ENCODE measurements around the gene TIMMDC1. TPM values are rescaled to one million over a fixed set of nuclear protein-coding genes. Genes with fewer than 3 reads are reported as not detected.

Gene TIMMDC1
- total RNA-seq, 4 donors from 2014 or later, result 57.9 to 104 (median 75.7) TPM

DNA sequence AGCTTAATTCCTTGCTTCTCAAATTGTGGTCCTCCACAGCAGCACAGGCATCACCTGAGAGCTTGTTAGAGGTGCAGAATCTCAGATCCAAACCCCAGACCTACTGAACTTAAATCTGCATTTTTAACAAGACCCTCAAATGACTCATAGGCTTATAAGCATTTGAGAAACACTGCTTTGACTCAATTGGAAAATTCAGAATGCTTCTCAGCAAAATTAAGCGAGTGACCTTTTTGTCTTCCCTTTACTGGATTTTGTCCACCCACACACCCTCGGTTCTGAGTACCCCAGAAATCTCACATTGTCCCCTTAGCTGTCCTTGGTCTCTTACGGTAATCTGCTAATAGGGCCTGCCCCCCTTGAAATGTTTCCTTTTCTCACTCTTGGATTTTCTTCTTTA, 43.2 kb downstream of the TIMMDC1 start:
- Histone ChIP-seq H3K27ac (no peak overlapping the region), H3K4me1 (no peaks in the 10 kb centered on the region), H3K4me3 (no peak overlapping the region), H3K36me3 (peaks cover 0 to 5% (median 0%) of the 10 kb centered on the region in 3 donors), H3K27me3 (no peaks in the 10 kb centered on the region), H3K9me3 (no peaks in the 10 kb centered on the region)
- TF ChIP-seq, protein P1, sequence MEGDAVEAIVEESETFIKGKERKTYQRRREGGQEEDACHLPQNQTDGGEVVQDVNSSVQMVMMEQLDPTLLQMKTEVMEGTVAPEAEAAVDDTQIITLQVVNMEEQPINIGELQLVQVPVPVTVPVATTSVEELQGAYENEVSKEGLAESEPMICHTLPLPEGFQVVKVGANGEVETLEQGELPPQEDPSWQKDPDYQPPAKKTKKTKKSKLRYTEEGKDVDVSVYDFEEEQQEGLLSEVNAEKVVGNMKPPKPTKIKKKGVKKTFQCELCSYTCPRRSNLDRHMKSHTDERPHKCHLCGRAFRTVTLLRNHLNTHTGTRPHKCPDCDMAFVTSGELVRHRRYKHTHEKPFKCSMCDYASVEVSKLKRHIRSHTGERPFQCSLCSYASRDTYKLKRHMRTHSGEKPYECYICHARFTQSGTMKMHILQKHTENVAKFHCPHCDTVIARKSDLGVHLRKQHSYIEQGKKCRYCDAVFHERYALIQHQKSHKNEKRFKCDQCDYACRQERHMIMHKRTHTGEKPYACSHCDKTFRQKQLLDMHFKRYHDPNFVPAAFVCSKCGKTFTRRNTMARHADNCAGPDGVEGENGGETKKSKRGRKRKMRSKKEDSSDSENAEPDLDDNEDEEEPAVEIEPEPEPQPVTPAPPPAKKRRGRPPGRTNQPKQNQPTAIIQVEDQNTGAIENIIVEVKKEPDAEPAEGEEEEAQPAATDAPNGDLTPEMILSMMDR (IDR thresholded peaks at IDR 0.05), result no peak
- no peak for TF ChIP-seq EP300 (IDR thresholded peaks at IDR 0.05)
- no peak for TF ChIP-seq POLR2A (IDR thresholded peaks at IDR 0.05)
- no peak for DNase-seq (ENCODE audit: low spot score in 2 of 2)
- WGBS, 2 donors, result 68 to 70% methylated on average over 3 of the region's 3 CpGs

DNA sequence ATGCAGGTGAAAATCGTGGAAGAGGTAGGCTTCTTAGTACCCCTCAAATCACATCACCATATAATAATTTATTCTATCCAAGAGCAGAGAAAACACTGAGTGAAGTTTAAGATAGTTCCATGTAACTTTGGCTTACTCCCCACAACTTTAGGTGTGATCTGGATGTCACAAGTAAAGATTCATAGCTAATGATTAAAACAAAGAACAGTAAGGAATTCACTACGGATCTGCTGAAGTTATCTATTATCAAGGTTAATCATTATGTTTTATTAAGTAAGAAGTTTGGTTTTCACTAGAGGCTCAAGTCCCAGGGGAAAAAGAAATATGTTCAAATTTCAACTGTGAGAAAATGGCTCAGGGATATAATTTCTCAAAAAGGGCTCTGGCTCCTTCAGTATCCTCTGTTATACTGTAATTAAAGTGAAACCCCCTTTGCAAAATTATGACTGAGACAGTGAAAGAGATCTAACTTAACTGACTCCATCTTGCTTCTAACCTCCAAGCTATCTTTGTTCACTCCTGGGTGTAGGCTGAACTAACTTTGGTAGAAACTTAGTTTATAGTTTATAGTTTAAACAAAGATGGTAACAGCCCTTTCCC, 43.9 kb downstream of the TIMMDC1 start:
- no peak overlapping the region for H3K27ac ChIP-seq
- TF ChIP-seq EP300 (IDR thresholded peaks at IDR 0.05), result no peak
- TF ChIP-seq, protein P1 (IDR thresholded peaks at IDR 0.05), result no peak
- no peak for TF ChIP-seq POLR2A (IDR thresholded peaks at IDR 0.05)
- H3K9me3 ChIP-seq, result no peaks in the 10 kb centered on the region
- no peak overlapping the region for H3K4me3 ChIP-seq
- H3K4me1 ChIP-seq, result no peaks in the 10 kb centered on the region
- no peaks in the 10 kb centered on the region for H3K27me3 ChIP-seq
- no peak for DNase-seq (ENCODE audit: low spot score in 2 of 2)
- WGBS, 2 donors, result 77 to 89% methylated on average over 2 of the region's 2 CpGs
- H3K36me3 ChIP-seq, result peaks cover 0 to 5% (median 0%) of the 10 kb centered on the region in 3 donors

DNA sequence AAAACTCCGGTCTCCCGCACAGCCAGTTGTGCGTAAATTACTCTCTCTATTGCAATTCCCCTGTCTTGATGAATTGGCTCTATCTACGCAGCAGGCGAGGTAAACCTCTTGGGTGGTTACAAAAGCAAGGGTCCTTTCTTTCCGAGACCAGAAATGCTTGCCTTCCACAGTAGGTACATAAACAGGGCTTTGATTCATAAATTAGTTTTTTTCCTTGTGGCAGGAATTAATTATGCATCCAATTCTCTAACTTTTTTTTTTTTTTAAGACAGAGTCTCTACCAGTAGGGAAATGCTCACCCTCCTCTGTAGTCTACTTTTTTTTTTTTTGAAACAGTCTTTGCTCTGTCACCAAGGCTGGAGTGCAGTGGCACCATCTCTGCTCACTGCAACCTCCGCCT, 44.8 kb downstream of the TIMMDC1 start:
- H3K4me1 ChIP-seq, result no peaks in the 10 kb centered on the region
- WGBS, 2 donors, result 86 to 91% methylated on average over 7 of the region's 7 CpGs

DNA sequence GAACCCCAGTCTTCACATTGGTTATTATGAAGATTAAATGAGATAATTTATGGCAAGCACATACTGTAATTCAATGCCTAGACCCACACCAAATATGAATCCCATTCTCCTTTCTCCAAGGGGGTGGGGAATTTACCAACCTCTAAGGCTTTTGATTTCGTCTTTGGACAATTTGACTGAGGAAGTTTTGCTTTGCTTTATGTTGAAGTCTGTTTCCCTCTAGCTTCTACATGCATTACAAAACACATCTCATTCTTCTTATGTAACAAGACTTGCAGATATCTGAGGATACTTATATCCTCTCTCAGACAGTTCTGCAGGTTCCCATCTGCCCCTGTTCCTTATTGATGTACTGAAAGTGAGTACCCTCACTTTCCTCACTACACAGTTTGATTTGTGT, 48.9 kb downstream of the TIMMDC1 start:
- no peak overlapping the region for H3K27ac ChIP-seq
- TF ChIP-seq POLR2A (IDR thresholded peaks at IDR 0.05) (no peak), EP300 (IDR thresholded peaks at IDR 0.05) (no peak)
- TF ChIP-seq, protein P1 (IDR thresholded peaks at IDR 0.05), result no peak
- H3K4me1 ChIP-seq, result no peaks in the 10 kb centered on the region
- 71 to 79% methylated on average over 1 of the region's 1 CpG for WGBS, 2 donors
- no peaks in the 10 kb centered on the region for H3K9me3 ChIP-seq
- H3K27me3 ChIP-seq, result no peaks in the 10 kb centered on the region
- H3K4me3 ChIP-seq, result no peak overlapping the region
- H3K36me3 ChIP-seq, result peaks cover 0 to 5% (median 0%) of the 10 kb centered on the region in 3 donors
- no peak for DNase-seq (ENCODE audit: low spot score in 2 of 2)

More for the DNA sequence above, 44.8 kb downstream of the TIMMDC1 start:
- Histone ChIP-seq H3K27me3 (no peaks in the 10 kb centered on the region), H3K36me3 (peaks cover 0 to 5% (median 0%) of the 10 kb centered on the region in 3 donors), H3K4me3 (no peak overlapping the region), H3K27ac (no peak overlapping the region), H3K9me3 (no peaks in the 10 kb centered on the region)
- TF ChIP-seq, protein P1 (IDR thresholded peaks at IDR 0.05), result no peak
- TF ChIP-seq EP300 (IDR thresholded peaks at IDR 0.05), result no peak
- no peak for TF ChIP-seq POLR2A (IDR thresholded peaks at IDR 0.05)
- DNase-seq (ENCODE audit: low spot score in 2 of 2), result no peak

DNA sequence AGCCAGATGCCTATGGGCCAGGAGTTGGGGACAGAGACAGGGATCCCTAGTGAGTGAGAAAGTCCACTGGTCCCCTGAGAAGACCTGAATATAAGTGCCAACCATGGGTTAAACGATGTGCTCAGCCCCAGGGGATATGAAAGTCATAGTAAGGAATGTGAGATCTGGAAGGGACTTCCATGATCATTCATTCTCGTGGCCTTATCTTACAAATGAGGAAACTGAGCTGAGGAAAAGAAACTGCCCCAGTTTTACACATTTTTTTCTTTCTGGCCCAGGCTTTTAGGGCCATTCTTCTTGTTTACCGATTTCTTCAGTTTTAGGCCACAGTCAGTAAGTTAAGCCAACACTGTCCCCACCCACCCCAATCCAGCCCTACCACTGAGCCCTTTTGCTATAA, 50.0 kb downstream of the TIMMDC1 start:
- no peak for DNase-seq (ENCODE audit: low spot score in 2 of 2)
- WGBS, 2 donors, result 56 to 61% methylated on average over 3 of the region's 3 CpGs
- H3K4me1 ChIP-seq, result no peaks in the 10 kb centered on the region
- H3K9me3 ChIP-seq, result no peaks in the 10 kb centered on the region
- H3K27me3 ChIP-seq, result no peaks in the 10 kb centered on the region
- no peak overlapping the region for H3K4me3 ChIP-seq
- no peak overlapping the region for H3K27ac ChIP-seq
- no peaks in the 10 kb centered on the region for H3K36me3 ChIP-seq
- TF ChIP-seq, protein P1 (IDR thresholded peaks at IDR 0.05), result no peak
- TF ChIP-seq POLR2A (IDR thresholded peaks at IDR 0.05), result no peak
- no peak for TF ChIP-seq EP300 (IDR thresholded peaks at IDR 0.05)
